Activated naive CD8-positive, alpha-beta T cell treated with anti-CD3 and anti-CD28 coated beads for 36 hours (primary cell): Measurements from ENCODE around the gene MATCAP1. TPM values are rescaled to one million over a fixed set of nuclear protein-coding genes. Genes with fewer than 3 reads are reported as not detected.

Source experiments
- DNase-seq: peaks from one replicate; pipeline ENCODE4 v3.0.0; 2021
- H3K27ac Mint-ChIP-seq: one replicate; pipeline ENCODE4 v1.8.0; 2022; ENCODE audit warnings: mild to moderate bottlenecking, moderate library complexity, mixed read lengths
- H3K27me3 Mint-ChIP-seq: one replicate; pipeline ENCODE4 v1.8.0; 2022; ENCODE audit warnings: mild to moderate bottlenecking, mixed read lengths
- H3K36me3 Mint-ChIP-seq: one replicate; pipeline ENCODE4 v1.8.0; 2021; ENCODE audit warnings: mild to moderate bottlenecking, mixed read lengths
- H3K4me1 Mint-ChIP-seq: one replicate; pipeline ENCODE4 v1.8.0; 2021; ENCODE audit warnings: mixed read lengths
- H3K4me3 Mint-ChIP-seq: one replicate; pipeline ENCODE4 v1.8.0; 2022; ENCODE audit warnings: mild to moderate bottlenecking, moderate library complexity, mixed read lengths
- H3K9me3 Mint-ChIP-seq: one replicate; pipeline ENCODE4 v1.8.0; 2022; ENCODE audit warnings: mixed read lengths
- total RNA-seq, 2 experiments: library from RNA; stranded (reverse); gene quantifications; one replicate each; pipeline ENCODE4 v1.2.3, GENCODE V29; 2021

Gene MATCAP1
- total RNA-seq, 2 experiments from 2014 or later, result 15.8 to 16.7 TPM

DNA sequence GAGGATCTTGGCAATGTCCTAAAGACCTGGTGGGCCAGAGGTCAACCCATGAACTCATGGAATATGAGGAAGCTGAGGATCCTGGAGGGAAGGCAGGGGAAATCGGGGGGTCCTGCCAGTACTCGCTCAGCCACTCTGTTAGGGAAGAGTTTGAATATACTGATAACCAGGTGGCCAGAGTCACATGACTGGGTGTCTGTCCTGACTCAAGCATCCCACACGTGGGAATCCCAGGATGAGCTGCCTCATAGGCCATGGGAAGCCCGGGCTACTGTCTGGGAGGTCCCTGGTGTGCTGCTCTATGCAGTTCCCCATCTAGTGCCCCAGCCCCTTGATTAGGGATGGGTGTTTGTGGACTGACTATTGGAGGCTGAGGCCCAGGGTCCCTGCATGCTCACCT lies 4.6 kb upstream of the MATCAP1 start:
- H3K27me3 Mint-ChIP-seq, result peaks cover 13% of the 10 kb centered on the region
- peaks cover 19% of the 10 kb centered on the region for H3K4me1 Mint-ChIP-seq
- no peak for DNase-seq
- H3K27ac Mint-ChIP-seq, result no peak overlapping the region
- no peak overlapping the region for H3K4me3 Mint-ChIP-seq
- no peaks in the 10 kb centered on the region for H3K9me3 Mint-ChIP-seq
- peaks cover 10% of the 10 kb centered on the region for H3K36me3 Mint-ChIP-seq

DNA sequence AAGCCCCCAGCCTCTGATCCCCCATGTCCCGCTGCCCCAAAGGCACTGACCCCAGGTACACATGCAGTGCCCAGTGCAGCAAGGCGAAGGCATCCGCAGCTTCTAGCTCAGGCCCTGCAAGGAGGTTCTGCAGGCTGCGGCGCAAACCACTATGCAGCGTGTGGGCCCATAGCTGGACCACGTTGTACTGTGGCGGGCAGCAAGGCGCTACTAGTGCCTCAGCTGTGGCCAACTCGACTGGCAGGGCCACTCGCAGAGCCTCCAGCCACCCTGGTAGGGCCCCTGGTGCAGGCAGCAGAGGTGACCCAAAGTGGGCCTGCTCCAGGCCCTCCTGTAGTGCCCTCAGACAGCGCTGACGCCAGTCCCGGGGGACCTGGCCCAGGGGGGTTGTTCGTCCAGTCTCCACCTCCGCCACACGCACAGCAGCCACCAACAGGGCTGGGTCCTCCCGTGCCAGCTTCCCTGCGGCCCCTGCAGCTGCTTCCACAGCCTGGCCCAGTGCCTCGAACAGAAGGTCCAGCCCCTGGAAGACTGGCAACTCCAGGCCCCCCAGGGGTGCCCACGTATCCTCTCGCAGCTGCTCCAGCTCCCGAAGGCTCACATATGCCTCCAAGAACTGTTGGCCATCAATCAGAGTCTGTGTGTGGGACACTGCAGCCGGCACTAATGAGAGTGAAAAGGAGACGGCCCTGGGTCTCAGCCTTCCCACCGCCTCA lies 3.6 kb upstream of the MATCAP1 start:
- H3K4me3 Mint-ChIP-seq, result no peak overlapping the region
- H3K36me3 Mint-ChIP-seq, result no peaks in the 10 kb centered on the region
- peaks cover 12% of the 10 kb centered on the region for H3K4me1 Mint-ChIP-seq
- H3K27me3 Mint-ChIP-seq, result peaks cover 13% of the 10 kb centered on the region
- no peak overlapping the region for H3K27ac Mint-ChIP-seq
- no peak for DNase-seq
- no peaks in the 10 kb centered on the region for H3K9me3 Mint-ChIP-seq

DNA sequence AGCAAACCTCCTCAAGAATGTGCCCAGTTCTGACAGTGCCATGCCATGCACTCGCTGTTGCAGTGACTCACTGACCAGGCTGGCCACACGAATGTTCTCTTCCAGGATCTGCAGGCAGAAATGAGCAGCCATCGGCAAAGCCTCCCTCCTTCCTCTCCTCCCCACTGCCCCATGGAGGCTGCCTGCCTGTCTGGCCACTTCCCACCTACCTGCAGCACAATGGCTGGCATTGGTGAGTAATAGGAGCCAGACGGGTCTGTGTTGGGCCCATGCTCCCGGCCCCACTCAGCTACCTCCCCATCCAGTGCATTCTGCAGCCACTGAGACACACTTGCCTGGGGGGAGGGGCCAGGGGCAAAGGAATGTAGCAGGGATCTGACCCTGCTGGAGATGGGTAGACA lies 2.8 kb upstream of the MATCAP1 start:
- Mint-ChIP-seq H3K36me3 (no peaks in the 10 kb centered on the region), H3K9me3 (no peaks in the 10 kb centered on the region), H3K27ac (no peak overlapping the region), H3K4me3 (no peak overlapping the region), H3K4me1 (peaks cover 12% of the 10 kb centered on the region), H3K27me3 (peaks cover 13% of the 10 kb centered on the region)
- DNase-seq, result no peak

DNA sequence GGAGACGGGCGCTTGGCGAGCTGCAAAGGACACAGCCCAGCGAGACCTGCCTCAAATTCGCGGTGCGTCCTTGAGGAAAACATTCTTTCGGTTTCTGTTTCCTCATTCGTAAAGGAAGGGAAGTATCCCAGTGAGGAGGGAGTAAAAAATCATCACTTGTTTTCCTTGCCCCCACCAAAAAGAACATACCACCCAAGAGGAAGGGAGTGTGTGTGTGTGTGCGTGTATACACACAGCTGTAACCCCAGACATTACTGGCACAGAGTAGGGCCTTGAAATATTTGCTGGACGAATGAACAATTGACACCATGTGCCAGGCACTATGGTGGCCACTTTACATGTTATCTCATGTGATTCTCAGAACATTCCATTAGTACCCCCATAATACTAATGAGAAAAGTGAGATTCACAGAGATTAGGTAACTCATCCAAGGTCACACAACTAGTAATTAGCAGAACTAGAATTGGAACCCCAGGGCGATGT lies 1.9 kb upstream of the MATCAP1 start:
- Mint-ChIP-seq H3K27ac (no peak overlapping the region), H3K36me3 (no peaks in the 10 kb centered on the region), H3K4me1 (peaks cover 9% of the 10 kb centered on the region), H3K4me3 (no peak overlapping the region), H3K9me3 (no peaks in the 10 kb centered on the region), H3K27me3 (peaks cover 13% of the 10 kb centered on the region)
- DNase-seq, result no peak

DNA sequence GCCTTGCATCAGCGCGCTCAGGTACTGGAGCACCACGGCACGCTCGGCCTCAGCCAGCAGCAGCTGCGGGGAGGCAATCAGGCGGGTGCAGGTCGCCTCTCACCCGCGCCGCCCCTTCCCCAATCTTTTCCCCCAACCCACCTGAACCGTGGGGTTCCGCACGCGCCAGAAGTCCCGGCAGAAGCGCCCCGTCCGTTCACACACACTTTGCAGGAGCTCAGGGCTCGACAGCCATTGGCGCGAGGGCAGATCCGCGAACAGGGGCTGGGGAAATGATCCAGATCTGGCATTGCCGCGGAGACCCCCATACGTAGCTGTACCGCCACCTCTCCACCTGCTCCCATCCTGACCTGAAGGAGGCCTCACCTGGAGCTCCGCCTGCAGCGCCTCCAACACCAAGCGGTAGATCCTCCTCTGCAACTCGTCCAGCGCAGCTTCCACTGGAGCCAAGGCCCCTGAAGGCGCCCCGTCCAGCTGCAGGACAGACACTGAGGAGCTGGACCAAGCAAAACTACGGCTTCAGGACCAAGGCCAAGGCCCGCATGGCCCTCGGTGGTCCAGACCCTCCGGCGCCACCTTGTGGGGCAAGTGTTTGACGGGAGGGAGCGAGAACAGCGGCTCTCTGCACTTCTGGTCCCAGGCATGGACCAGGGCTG lies 1.4 kb upstream of the MATCAP1 start:
- Mint-ChIP-seq H3K36me3 (no peaks in the 10 kb centered on the region), H3K9me3 (no peaks in the 10 kb centered on the region), H3K27ac (no peak overlapping the region), H3K4me1 (peaks cover 9% of the 10 kb centered on the region), H3K27me3 (peaks cover 13% of the 10 kb centered on the region), H3K4me3 (peak overlapping the region; percentile 74)
- DNase-seq, result peak; percentile 85

DNA sequence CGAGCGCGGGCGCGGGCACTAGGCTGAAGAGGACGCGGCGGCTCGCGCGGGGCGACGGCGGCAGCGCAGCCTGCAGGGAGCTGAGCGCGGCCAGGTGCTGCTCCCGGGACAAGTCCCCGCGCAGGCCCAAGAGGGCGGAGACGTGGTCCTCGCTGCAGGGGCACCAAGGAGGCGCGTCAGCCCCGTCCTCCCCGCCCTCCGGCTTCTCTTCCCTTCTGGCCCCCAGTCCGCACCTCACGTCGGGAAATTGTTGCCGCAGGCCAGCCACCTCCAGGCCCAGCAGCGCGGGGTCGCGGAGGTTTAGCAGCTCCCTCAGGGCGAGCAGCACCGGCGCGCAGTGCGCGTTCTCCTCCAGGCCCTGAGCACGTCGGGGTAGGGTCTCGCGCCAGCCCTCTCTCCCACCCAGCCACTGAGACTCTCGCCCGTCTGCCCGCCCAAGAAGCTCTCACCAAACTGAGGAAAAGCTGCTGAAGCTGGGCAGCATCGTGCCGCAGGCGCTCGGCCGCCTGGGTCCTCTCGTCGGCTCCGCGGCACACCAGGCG lies 761 bp upstream of the MATCAP1 start:
- no peaks in the 10 kb centered on the region for H3K9me3 Mint-ChIP-seq
- H3K4me3 Mint-ChIP-seq, result peak overlapping the region; percentile 53
- peaks cover 9% of the 10 kb centered on the region for H3K4me1 Mint-ChIP-seq
- H3K27ac Mint-ChIP-seq, result no peak overlapping the region
- no peaks in the 10 kb centered on the region for H3K36me3 Mint-ChIP-seq
- no peak for DNase-seq
- peaks cover 18% of the 10 kb centered on the region for H3K27me3 Mint-ChIP-seq

DNA sequence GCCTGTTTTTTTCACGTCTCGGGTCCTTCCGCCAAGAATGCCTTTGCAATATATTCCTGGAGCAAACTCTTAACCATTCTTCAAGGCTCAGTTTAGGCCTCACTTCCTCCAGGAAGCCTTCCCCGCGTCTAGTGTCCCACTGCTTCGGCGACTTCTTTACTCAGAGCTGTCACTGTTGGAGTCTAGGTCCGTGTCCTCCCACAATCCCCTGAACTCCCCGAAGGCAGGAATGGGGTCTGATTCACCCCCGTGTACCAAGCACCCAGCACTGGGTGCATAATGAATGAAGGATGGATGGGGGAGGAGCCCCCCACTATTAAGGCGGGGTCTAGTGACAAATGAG lies 508 bp downstream of the MATCAP1 start:
- Mint-ChIP-seq H3K27me3 (peaks cover 30% of the 10 kb centered on the region), H3K36me3 (peaks cover 3% of the 10 kb centered on the region), H3K9me3 (no peaks in the 10 kb centered on the region), H3K4me3 (no peak overlapping the region), H3K4me1 (peaks cover 12% of the 10 kb centered on the region), H3K27ac (no peak overlapping the region)
- DNase-seq, result no peak

DNA sequence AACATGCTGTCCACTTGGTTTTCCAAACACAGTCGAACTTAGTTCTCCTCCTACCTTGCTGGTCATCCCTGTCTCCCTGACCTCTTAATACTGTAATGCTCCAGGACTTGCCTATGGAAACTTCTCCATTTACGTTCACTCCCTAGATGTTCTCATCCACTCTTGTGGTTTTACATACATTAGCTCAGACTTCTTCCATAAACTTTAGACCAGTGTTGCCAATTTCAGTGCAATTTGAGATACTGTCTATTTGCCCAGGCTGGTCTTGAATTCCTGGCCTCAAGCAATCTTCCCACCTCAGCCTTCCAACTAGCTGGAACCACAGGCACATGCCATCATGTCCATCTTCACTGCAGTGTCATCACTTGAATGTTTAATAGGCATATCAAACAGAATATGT lies 1.5 kb downstream of the MATCAP1 start:
- no peak for DNase-seq
- Mint-ChIP-seq H3K27ac (no peak overlapping the region), H3K27me3 (peaks cover 39% of the 10 kb centered on the region), H3K9me3 (no peaks in the 10 kb centered on the region), H3K4me3 (no peak overlapping the region), H3K36me3 (peaks cover 3% of the 10 kb centered on the region), H3K4me1 (peaks cover 18% of the 10 kb centered on the region)

DNA sequence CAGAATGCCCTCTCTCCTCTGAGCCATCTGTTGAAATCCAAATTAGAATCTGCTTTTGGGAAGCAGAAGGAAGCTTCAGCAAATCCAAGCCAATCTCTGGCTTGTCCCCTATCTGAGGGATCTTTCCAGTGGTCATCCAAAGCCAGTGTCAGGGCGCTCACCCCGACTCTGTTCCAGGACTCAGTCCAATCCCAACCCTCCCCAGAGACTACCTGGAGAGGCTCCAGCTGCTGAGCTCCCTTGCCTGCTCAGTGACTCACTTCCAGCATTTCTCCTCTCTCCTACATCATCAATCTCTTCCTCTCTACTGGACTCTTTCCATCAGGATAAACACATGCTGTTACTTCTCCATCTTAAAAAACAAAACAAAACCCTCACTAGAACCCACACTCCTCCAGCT lies 2.4 kb downstream of the MATCAP1 start:
- Mint-ChIP-seq H3K36me3 (peaks cover 3% of the 10 kb centered on the region), H3K27me3 (peaks cover 41% of the 10 kb centered on the region), H3K9me3 (no peaks in the 10 kb centered on the region), H3K4me3 (no peak overlapping the region), H3K27ac (no peak overlapping the region), H3K4me1 (peaks cover 18% of the 10 kb centered on the region)
- no peak for DNase-seq

DNA sequence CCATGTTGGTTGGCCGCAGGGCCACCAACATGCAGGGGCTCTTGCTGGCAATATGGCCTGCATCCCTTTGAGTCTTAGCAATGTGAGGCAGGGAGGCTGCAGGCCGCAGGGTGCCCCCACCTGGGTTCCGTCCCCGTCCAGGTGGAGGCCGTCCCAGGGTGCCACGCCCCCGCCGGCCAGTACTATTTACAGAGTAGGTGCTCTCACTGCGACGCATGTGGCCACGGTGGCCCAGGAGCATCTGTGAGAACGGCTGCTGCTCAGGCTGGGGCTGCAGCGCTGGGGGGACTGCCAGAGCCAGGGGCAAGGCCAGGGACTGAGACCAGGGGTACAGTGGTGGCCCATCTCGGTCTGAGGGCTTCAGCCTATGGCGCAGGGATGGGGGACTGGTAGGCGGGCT lies 3.6 kb downstream of the MATCAP1 start:
- Mint-ChIP-seq H3K27ac (no peak overlapping the region), H3K4me3 (no peak overlapping the region), H3K36me3 (peaks cover 3% of the 10 kb centered on the region), H3K4me1 (peaks cover 12% of the 10 kb centered on the region), H3K27me3 (peaks cover 48% of the 10 kb centered on the region), H3K9me3 (no peaks in the 10 kb centered on the region)
- DNase-seq, result no peak

DNA sequence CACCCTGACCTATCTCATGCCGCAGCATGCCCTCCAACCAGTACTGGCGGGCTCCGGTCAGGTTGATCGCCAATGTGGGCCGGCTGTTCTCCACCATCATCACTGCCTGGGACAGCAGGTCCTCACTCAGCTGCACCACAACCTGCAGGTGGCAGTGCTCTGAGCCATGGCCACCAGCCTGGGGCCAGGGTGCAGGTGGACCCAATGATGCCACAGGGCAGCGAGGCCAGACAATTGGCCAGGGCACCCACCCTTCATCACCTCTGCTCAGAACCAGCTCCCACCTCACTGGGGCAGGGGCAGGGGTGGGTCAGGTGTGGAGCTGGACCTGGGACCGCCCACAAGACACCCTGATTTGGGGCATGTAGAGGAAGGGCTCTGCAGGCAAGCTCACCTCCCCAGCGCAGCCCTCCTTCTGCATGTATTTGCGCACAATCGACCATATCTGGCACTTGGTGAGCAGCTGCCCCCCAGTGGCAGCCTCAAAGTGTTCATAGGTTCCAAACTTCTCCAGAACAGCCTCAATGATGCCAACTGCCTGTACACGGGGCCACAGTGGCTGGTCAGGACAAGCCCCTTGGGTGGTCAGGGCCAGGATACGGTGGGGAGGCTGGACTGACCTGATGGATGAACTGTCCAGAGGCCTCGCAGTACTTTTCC lies 4.2 kb downstream of the MATCAP1 start:
- H3K4me1 Mint-ChIP-seq, result peaks cover 9% of the 10 kb centered on the region
- H3K9me3 Mint-ChIP-seq, result no peaks in the 10 kb centered on the region
- H3K4me3 Mint-ChIP-seq, result no peak overlapping the region
- no peak for DNase-seq
- H3K27me3 Mint-ChIP-seq, result peaks cover 48% of the 10 kb centered on the region
- H3K36me3 Mint-ChIP-seq, result peaks cover 3% of the 10 kb centered on the region
- H3K27ac Mint-ChIP-seq, result no peak overlapping the region

DNA sequence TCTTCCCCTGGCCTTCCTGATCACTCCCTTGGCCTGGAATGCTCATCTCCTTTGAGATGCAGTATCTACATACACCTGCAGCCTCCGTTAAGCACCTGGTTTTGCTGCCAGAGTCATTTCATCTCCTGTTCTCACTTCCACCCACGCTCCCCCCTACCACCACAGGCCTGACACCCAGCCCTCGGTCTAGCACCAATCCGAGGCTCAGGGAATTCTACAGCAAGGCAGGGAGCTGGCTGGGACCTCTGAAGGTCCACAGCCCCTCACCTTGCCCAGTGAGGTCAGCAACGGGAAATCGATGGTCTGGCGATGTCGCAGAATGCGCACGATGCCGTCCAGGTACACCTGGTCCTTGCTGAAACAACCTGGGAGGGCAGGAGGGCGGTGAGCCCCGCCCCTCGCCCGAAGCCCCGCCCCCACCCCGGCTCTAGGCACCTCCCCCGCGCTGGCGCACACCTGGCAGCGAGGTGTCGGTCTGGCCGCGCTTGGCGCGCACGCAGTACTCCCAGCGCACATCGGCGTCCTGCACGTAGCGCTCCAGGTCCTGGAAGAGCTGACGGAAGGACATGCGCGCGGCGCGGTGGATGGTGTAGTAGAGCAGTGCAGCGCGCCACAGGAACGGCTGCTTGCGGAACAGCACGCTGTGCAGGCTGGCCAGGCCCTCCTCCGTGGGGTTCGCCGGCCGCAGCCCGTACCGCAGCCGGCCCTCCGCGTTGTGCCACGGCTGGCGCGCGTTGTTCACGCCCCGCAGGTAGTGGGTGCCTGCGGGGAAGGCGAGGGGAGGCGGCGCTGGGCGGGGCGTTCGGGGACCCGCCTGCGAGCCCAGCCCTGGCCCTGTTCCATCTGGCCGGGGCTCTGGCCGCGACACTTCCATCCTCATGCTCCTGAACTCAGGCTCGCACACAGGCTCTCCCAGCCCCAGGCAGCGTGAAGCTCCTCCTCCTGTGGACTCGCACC lies 5.7 kb downstream of the MATCAP1 start:
- H3K4me1 Mint-ChIP-seq, result peaks cover 19% of the 10 kb centered on the region
- H3K9me3 Mint-ChIP-seq, result no peaks in the 10 kb centered on the region
- H3K36me3 Mint-ChIP-seq, result peaks cover 3% of the 10 kb centered on the region
- peak overlapping the region; percentile 57 for H3K4me3 Mint-ChIP-seq
- H3K27ac Mint-ChIP-seq, result no peak overlapping the region
- DNase-seq, result peak; percentile 67
- peaks cover 59% of the 10 kb centered on the region for H3K27me3 Mint-ChIP-seq

DNA sequence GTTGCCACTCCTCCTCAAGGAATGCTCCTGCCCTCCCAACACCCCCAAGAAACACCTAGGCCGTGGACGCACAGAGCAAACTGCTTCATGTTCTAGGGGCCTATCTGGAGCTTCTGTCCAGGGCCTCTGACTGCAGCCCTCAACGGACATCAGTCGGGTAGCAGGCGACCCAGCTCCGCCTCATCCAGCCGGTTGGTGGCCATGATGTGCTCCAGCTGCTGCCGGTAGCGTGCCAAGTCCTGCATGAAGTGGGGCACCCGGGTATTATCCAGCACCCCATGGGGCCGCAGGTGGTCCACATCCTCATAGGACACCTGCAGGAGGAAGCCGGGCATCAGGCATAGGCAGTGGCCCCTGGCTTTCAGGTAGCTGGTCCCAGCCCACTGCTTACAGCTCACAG lies 7.1 kb downstream of the MATCAP1 start:
- H3K4me3 Mint-ChIP-seq, result no peak overlapping the region
- H3K36me3 Mint-ChIP-seq, result peaks cover 3% of the 10 kb centered on the region

DNA sequence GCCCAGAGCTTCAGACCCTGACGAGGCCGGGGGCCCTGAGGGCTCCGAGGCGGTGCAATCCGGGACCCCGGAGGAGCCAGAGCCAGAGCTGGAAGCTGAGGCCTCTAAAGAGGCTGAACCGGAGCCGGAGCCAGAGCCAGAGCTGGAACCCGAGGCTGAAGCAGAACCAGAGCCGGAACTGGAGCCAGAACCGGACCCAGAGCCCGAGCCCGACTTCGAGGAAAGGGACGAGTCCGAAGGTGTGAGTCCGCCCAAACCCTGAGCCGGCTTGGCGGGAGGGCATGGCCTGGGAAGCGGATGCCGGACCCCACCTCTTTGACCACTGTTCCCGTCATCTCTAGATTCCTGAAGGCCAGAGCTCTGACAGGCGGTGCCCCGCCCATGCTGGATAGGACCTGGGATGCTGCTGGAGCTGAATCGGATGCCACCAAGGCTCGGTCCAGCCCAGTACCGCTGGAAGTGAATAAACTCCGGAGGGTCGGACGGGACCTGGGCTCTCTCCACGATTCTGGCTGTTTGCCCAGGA lies 9.0 kb downstream of the MATCAP1 start:
- no peak for DNase-seq
- Mint-ChIP-seq H3K4me1 (peaks cover 27% of the 10 kb centered on the region), H3K36me3 (peaks cover 3% of the 10 kb centered on the region), H3K9me3 (no peaks in the 10 kb centered on the region), H3K27ac (no peak overlapping the region), H3K27me3 (peaks cover 86% of the 10 kb centered on the region), H3K4me3 (no peak overlapping the region)

More for the DNA sequence above, 7.1 kb downstream of the MATCAP1 start:
- Mint-ChIP-seq H3K9me3 (no peaks in the 10 kb centered on the region), H3K4me1 (peaks cover 20% of the 10 kb centered on the region), H3K27me3 (peaks cover 72% of the 10 kb centered on the region), H3K27ac (no peak overlapping the region)
- DNase-seq, result no peak
